Tibial artery (tissue), 4 donors: ENCODE data around the gene PAQR4.
"Not testable (repeated sequence)": the region's sequence is repeated elsewhere in the genome, so short reads cannot be mapped to it uniquely, and the experiment has no call there.

ENCODE experiments used
- DNase-seq, 2 donors: peaks; one replicate each; pipeline ENCODE4 v3.0.0-alpha.2; 2019
- H3K27ac ChIP-seq, 2 donors: fragments of 200-600 bp; sonication (generic) in 1 of 2; 1 replicate in 1 of 2; 2 replicates in 1 of 2; pipeline ENCODE4 v1.5.1; 2018 to 2019; ENCODE audit warnings: mild to moderate bottlenecking in 1 of 2
- H3K27me3 ChIP-seq, 2 donors: fragments of 200-600 bp; sonication (generic) in 1 of 2; one replicate each; pipeline versions ENCODE4 v1.5.1 to v1.6.0; 2016 to 2019
- H3K36me3 ChIP-seq, 3 donors: fragments of 200-600 bp; sonication (generic) in 2 of 3; one replicate each; pipeline ENCODE4 v1.5.1; 2016 to 2019; ENCODE audit warnings: mild to moderate bottlenecking in 2 of 3
- H3K4me1 ChIP-seq, 4 donors: fragments of 200-600 bp; sonication (generic) in 2 of 4; 1 replicate in 3 of 4; 2 replicates in 1 of 4; pipeline ENCODE4 v1.5.1; 2016 to 2019
- H3K4me3 ChIP-seq, 2 donors: fragments of 200-600 bp; sonication (generic) in 1 of 2; 1 replicate in 1 of 2; 2 replicates in 1 of 2; pipeline ENCODE4 v1.5.1; 2018 to 2019; ENCODE audit warnings: mild to moderate bottlenecking in 2 of 2
- H3K9me3 ChIP-seq, 3 donors: fragments of 200-600 bp; sonication (generic) in 1 of 3; one replicate each; pipeline ENCODE4 v1.5.1; 2016 to 2019
- intact Hi-C: fragments of 100-400 bp; cut with DNase I; formaldehyde crosslinking; loops from one replicate; pipeline ENCODE4 v1.15.0; 2023; ENCODE audit warnings: low total_unique reads
- TF ChIP-seq, protein P1 (sequence below), 2 experiments: fragments of 200-600 bp in 1 of 2; fragments of 450-650 bp in 1 of 2; IDR thresholded peaks; one replicate each; pipeline ENCODE4 v1.5.1; 2017 to 2019; ENCODE audit warnings: antibody characterized with exemption in 2 of 2, mild to moderate bottlenecking in 1 of 2, moderate library complexity in 1 of 2

PAQR4 gene

DNA sequence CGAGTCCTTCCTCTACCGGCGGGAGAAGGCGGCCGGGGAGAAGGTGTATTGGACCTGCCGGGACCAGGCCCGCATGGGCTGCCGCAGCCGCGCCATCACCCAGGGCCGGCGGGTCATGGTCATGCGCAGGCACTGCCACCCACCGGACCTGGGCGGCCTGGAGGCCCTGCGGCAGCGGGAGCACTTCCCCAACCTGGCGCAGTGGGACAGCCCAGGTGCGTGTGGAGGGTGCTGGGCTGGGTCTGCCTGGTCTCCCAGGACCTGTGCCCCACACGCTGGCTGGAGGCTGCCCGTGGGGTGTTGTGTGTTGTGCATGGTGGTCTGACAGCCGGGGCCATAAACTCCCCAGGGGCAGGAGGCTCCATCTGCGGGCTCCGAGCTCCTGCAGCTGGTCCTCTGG, 32.0 kb upstream of the PAQR4 start:
- Histone ChIP-seq H3K27me3 (no peaks in the 10 kb centered on the region), H3K9me3 (no peaks in the 10 kb centered on the region), H3K27ac (no peak overlapping the region), H3K4me1 (no peaks in the 10 kb centered on the region), H3K4me3 (no peak overlapping the region), H3K36me3 (peaks cover 82 to 97% (median 85%) of the 10 kb centered on the region in 3 donors)
- intact Hi-C loops: no loop called here
- no peak for DNase-seq
- TF ChIP-seq, protein P1, sequence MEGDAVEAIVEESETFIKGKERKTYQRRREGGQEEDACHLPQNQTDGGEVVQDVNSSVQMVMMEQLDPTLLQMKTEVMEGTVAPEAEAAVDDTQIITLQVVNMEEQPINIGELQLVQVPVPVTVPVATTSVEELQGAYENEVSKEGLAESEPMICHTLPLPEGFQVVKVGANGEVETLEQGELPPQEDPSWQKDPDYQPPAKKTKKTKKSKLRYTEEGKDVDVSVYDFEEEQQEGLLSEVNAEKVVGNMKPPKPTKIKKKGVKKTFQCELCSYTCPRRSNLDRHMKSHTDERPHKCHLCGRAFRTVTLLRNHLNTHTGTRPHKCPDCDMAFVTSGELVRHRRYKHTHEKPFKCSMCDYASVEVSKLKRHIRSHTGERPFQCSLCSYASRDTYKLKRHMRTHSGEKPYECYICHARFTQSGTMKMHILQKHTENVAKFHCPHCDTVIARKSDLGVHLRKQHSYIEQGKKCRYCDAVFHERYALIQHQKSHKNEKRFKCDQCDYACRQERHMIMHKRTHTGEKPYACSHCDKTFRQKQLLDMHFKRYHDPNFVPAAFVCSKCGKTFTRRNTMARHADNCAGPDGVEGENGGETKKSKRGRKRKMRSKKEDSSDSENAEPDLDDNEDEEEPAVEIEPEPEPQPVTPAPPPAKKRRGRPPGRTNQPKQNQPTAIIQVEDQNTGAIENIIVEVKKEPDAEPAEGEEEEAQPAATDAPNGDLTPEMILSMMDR (IDR thresholded peaks at IDR 0.05): no peak

DNA sequence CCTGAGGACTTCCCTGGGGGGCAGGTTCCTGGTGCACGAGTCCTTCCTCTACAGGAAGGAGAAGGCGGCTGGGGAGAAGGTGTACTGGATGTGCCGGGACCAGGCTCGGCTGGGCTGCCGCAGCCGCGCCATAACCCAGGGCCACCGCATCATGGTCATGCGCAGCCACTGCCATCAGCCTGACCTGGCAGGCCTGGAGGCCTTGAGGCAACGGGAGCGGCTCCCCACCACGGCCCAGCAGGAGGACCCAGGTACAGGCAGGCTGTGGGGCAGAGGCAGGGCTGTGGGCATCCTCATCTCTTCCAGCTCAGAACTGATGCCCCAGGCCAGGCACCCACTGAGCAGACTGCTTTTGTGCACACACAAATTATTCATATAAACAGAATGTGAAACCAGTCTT, 30.9 kb upstream of the PAQR4 start:
- no peak for DNase-seq
- peaks cover 83 to 97% (median 89%) of the 10 kb centered on the region in 3 donors for H3K36me3 ChIP-seq
- no peak overlapping the region for H3K4me3 ChIP-seq
- H3K27me3 ChIP-seq: no peaks in the 10 kb centered on the region
- H3K4me1 ChIP-seq: no peaks in the 10 kb centered on the region
- intact Hi-C loops: no loop called here
- H3K27ac ChIP-seq: no peak overlapping the region
- TF ChIP-seq, protein P1 (IDR thresholded peaks at IDR 0.05): no peak
- H3K9me3 ChIP-seq: no peaks in the 10 kb centered on the region

DNA sequence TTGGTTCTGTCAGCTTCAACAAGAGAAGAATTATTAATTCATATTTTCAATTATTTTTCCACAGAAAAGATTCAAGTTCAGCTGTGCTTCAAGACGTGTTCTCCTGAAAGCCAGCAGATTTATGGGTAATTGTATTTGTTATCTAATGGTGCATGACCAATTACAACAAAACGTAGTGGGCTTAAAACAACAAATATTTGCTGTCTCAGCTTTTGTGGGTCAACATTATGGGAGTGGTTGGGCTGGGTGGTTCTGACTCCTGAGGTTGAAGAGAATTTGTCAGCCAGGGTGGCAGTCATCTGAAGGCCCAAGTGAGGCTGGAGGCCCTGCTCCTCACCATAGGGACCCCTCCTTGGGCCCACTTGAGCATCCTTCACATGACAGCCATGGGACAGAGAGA, 29.2 kb upstream of the PAQR4 start:
- peaks cover 65 to 95% (median 87%) of the 10 kb centered on the region in 3 donors for H3K36me3 ChIP-seq
- no peaks in the 10 kb centered on the region for H3K27me3 ChIP-seq
- H3K9me3 ChIP-seq: no peaks in the 10 kb centered on the region
- no peaks in the 10 kb centered on the region for H3K4me1 ChIP-seq
- TF ChIP-seq, protein P1 (IDR thresholded peaks at IDR 0.05): no peak
- intact Hi-C loops: no loop called here
- H3K4me3 ChIP-seq: no peak overlapping the region
- no peak overlapping the region for H3K27ac ChIP-seq
- DNase-seq: no peak

DNA sequence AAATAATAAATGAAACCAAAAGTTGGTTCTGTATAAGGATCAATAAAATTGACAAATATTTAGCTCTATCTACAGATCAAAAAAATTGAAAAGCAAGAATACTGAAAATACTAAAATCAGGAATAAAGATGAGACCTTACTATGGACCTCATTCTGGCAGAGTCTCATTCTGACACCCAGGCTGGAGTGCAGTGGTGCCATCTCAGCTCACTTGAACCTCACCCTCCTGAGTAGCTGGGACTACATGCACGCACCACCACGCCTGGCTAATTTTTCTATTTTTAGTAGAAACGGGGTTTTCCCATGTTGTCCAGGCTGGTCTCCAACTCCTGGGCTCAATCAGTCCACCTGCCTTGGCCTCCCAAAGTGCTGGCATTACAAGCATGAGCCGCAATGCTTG, 27.1 kb upstream of the PAQR4 start:
- Histone ChIP-seq H3K4me1 (no peaks in the 10 kb centered on the region), H3K9me3 (no peaks in the 10 kb centered on the region), H3K27ac (no peak overlapping the region), H3K4me3 (no peak overlapping the region), H3K36me3 (peaks cover 48 to 81% (median 71%) of the 10 kb centered on the region in 3 donors), H3K27me3 (no peaks in the 10 kb centered on the region)
- TF ChIP-seq, protein P1 (IDR thresholded peaks at IDR 0.05): no peak
- no peak for DNase-seq
- intact Hi-C loops: no loop called here

DNA sequence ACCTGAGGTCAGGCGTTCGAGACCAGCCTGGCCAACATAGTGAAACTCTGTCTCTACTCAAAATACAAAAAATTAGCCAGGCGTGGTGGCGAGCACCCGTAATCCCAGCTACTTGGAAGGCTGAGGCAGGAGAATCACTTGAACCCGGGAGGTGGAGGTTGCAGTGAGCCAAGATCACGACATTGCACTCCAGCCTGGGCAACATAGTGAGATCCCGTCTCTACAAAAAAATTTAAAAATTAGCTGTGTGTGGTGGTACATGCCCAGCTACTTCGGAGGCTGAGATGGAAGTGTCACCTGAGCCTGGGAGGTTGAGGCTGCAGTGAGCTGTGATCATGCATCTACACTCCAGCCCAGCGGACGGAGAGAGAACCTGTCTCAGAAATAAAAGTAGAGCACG, 25.4 kb upstream of the PAQR4 start:
- intact Hi-C loops, H3K27me3 ChIP-seq, H3K4me3 ChIP-seq, H3K9me3 ChIP-seq, H3K27ac ChIP-seq, H3K4me1 ChIP-seq, DNase-seq: not testable (repeated sequence)
- peaks cover 33 to 72% (median 57%) of the 10 kb centered on the region in 3 donors for H3K36me3 ChIP-seq

DNA sequence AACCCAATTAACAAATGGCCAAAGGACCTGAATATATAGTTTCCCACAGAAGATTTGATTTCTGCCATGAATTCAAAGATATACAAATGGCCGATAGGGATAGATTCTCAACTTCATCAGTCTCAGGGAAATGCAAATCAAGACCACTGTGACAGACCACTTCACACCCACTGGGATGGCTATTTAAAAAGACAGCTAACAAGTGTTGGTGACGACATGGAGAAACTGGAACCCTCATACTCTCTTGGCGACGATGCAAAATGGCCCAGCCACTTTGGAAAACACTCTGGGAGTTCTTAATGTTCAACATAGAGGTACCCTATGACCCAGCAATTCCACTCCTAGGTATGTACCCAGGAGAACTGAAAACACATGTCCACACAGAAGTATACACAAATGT, 22.5 kb upstream of the PAQR4 start:
- intact Hi-C loops: no loop called here
- Histone ChIP-seq H3K36me3 (peaks cover 13 to 57% (median 41%) of the 10 kb centered on the region in 3 donors), H3K4me3 (no peak overlapping the region), H3K27me3 (no peaks in the 10 kb centered on the region), H3K27ac (no peak overlapping the region), H3K9me3 (no peaks in the 10 kb centered on the region), H3K4me1 (no peaks in the 10 kb centered on the region)
- DNase-seq: no peak
- TF ChIP-seq, protein P1 (IDR thresholded peaks at IDR 0.05): no peak
